PC-3 (cell line): ENCODE results near the gene DDX54. TPM values are rescaled to one million over a fixed set of nuclear protein-coding genes. Genes with fewer than 3 reads are reported as not detected.

Experiments used
- microRNA-seq: library from miRNA; unstranded; fragments of <30 nt; microRNA quantifications from one replicate; pipeline ENCODE4 v1.1.0, GENCODE V29; 2020; ENCODE audit not compliant: unreplicated experiment
- total RNA-seq: library from RNA; depleted of rRNA; stranded (reverse); fragments of >200 nt; gene quantifications from 2 replicates; pipeline ENCODE4 v1.2.3, GENCODE V29; 2014; rRNA removed

Gene DDX54
- total RNA-seq, 1 experiment from 2014 or later = 158 TPM

Small RNA genes within 50 kb of the gene (microRNA-seq; reads per million reads assigned to microRNA genes)
- not detected for gene MIR7106

Other genes with a start within 250 kb of the DDX54 start
- gene OAS3, start 247.0 kb downstream of the DDX54 start, total RNA-seq = 25.5 and 28.8 TPM in 2 replicates
- 5.8 and 10.5 TPM in 2 replicates for gene OAS2, start 207.0 kb downstream of the DDX54 start, total RNA-seq
- gene DTX1, start 128.7 kb downstream of the DDX54 start, total RNA-seq = not detected in 2 replicates
- gene RASAL1, start 49.7 kb downstream of the DDX54 start, total RNA-seq = 0.66 and 0.69 TPM in 2 replicates
- not detected in 2 replicates for gene CFAP73, start 35.8 kb downstream of the DDX54 start, total RNA-seq
- 66.8 and 71.6 TPM in 2 replicates for gene RITA1, start 243 bp upstream of the DDX54 start, total RNA-seq
- 19.0 and 29.3 TPM in 2 replicates for gene TPCN1, start 36.0 kb upstream of the DDX54 start, total RNA-seq
- 34.1 and 50.2 TPM in 2 replicates for gene SLC8B1, start 149.6 kb upstream of the DDX54 start, total RNA-seq
- 18.8 and 38.1 TPM in 2 replicates for gene PLBD2, start 173.1 kb upstream of the DDX54 start, total RNA-seq
- not detected in 2 replicates for gene SDS, start 218.4 kb upstream of the DDX54 start, total RNA-seq
- gene SDSL, start 236.9 kb upstream of the DDX54 start, total RNA-seq = 14.0 and 19.9 TPM in 2 replicates